Mesenchymal stem cell (in vitro differentiated cells and primary cell): ENCODE measurements around the gene BMAL1.

Source experiments
- DNase-seq: peaks from one replicate; pipeline ENCODE4 v3.0.0-alpha.2; 2013
- H2AFZ ChIP-seq: one replicate; pipeline ENCODE4 v1.6.1; 2013; ENCODE audit warnings: low read depth, mild to moderate bottlenecking, control low read depth, inconsistent platforms, low read length, moderate library complexity
- H2AK5ac ChIP-seq: 2 replicates; pipeline ENCODE4 v1.6.1; 2013; ENCODE audit warnings: low read length, moderate library complexity, mild to moderate bottlenecking, inconsistent platforms; ENCODE audit not compliant: severe bottlenecking
- H2BK120ac ChIP-seq: one replicate; pipeline ENCODE4 v1.6.1; 2013; ENCODE audit warnings: low read depth, mild to moderate bottlenecking, inconsistent platforms, low read length, moderate library complexity
- H2BK12ac ChIP-seq, 2 experiments: one replicate each; pipeline ENCODE4 v1.6.1; 2013; ENCODE audit warnings: inconsistent platforms in 2 of 2, low read length in 2 of 2, mild to moderate bottlenecking in 2 of 2, moderate library complexity in 2 of 2, control low read depth in 1 of 2
- H2BK15ac ChIP-seq: one replicate; pipeline ENCODE4 v1.6.1; 2013; ENCODE audit warnings: mild to moderate bottlenecking, low read depth, inconsistent platforms; ENCODE audit not compliant: poor library complexity, severe bottlenecking
- H2BK5ac ChIP-seq: 2 replicates; pipeline ENCODE4 v1.6.1; 2013; ENCODE audit warnings: low read depth, mild to moderate bottlenecking, low read length, control low read depth, inconsistent platforms; ENCODE audit not compliant: poor library complexity, severe bottlenecking
- H3K14ac ChIP-seq, 2 experiments: one replicate each; pipeline ENCODE4 v1.6.1; 2013; ENCODE audit warnings: inconsistent platforms in 2 of 2, low read length in 2 of 2, control low read depth in 1 of 2, mild to moderate bottlenecking in 1 of 2, moderate library complexity in 1 of 2
- H3K18ac ChIP-seq, 2 experiments: one replicate each; pipeline ENCODE4 v1.6.1; 2013; ENCODE audit warnings: inconsistent platforms in 2 of 2, low read length in 2 of 2, control low read depth in 1 of 2, low read depth in 1 of 2, mild to moderate bottlenecking in 1 of 2
- H3K23ac ChIP-seq, 2 experiments: one replicate each; pipeline ENCODE4 v1.6.1; 2013; ENCODE audit warnings: inconsistent platforms in 2 of 2, low read length in 2 of 2, mild to moderate bottlenecking in 2 of 2, moderate library complexity in 2 of 2, control low read depth in 1 of 2
- H3K27ac ChIP-seq: 2 replicates; pipeline ENCODE4 v1.5.1; 2013; ENCODE audit warnings: mild to moderate bottlenecking, moderate library complexity, low read length, control low read depth, inconsistent platforms; ENCODE audit not compliant: poor library complexity, severe bottlenecking
- H3K27me3 ChIP-seq, 2 experiments: 2 replicates each; pipeline versions ENCODE4 v1.6.1 to v1.7.0; 2013; ENCODE audit warnings: low read length in 2 of 2, mild to moderate bottlenecking in 2 of 2, moderate library complexity in 2 of 2, control low read depth in 1 of 2, inconsistent platforms in 1 of 2; ENCODE audit not compliant: control insufficient read depth in 1 of 2, insufficient read depth in 1 of 2
- H3K36me3 ChIP-seq, 2 experiments: 2 replicates each; pipeline versions ENCODE4 v1.6.1 to v1.7.0; 2013; ENCODE audit warnings: low read length in 2 of 2, control low read depth in 1 of 2, inconsistent platforms in 1 of 2, low read depth in 1 of 2, mild to moderate bottlenecking in 1 of 2; ENCODE audit not compliant: insufficient read depth in 2 of 2, control insufficient read depth in 1 of 2
- H3K4ac ChIP-seq, 2 experiments: one replicate each; pipeline ENCODE4 v1.6.1; 2013; ENCODE audit warnings: inconsistent platforms in 2 of 2, low read length in 2 of 2, mild to moderate bottlenecking in 2 of 2, moderate library complexity in 2 of 2, control low read depth in 1 of 2, low read depth in 1 of 2
- H3K4me1 ChIP-seq: 2 replicates; pipeline ENCODE4 v1.6.1; 2013; ENCODE audit warnings: low read depth, low read length, control low read depth; ENCODE audit not compliant: control insufficient read depth, insufficient read depth
- H3K4me2 ChIP-seq: 2 replicates; pipeline ENCODE4 v1.6.1; 2013; ENCODE audit warnings: low read length, mild to moderate bottlenecking, inconsistent platforms; ENCODE audit not compliant: poor library complexity, severe bottlenecking
- H3K4me3 ChIP-seq, 2 experiments: 2 replicates each; pipeline versions ENCODE4 v1.5.1 to v1.7.0; 2013; ENCODE audit warnings: low read length in 2 of 2, mild to moderate bottlenecking in 2 of 2, control low read depth in 1 of 2, low read depth in 1 of 2; ENCODE audit not compliant: insufficient read depth in 1 of 2
- H3K79me1 ChIP-seq: replicated peaks from 2 replicates; pipeline ENCODE4 v1.6.1; 2013; ENCODE audit warnings: mild to moderate bottlenecking, control low read depth, low read length, inconsistent platforms; ENCODE audit not compliant: poor library complexity, severe bottlenecking
- H3K9ac ChIP-seq: 2 replicates; pipeline ENCODE4 v1.7.0; 2013; ENCODE audit warnings: mild to moderate bottlenecking, low read length, moderate library complexity
- H3K9me3 ChIP-seq: 2 replicates; pipeline ENCODE4 v1.7.0; 2013; ENCODE audit warnings: mild to moderate bottlenecking, low read length; ENCODE audit not compliant: control insufficient read depth
- H4K8ac ChIP-seq: one replicate; pipeline ENCODE4 v1.6.1; 2013; ENCODE audit warnings: inconsistent platforms, mild to moderate bottlenecking, low read length, moderate library complexity
- H4K91ac ChIP-seq: one replicate; pipeline ENCODE4 v1.6.1; 2013; ENCODE audit warnings: mild to moderate bottlenecking, low read length, inconsistent platforms
- WGBS: methylation state at CpG from one replicate; pipeline ENCODE4 v1.1.7; 2013; ENCODE audit warnings: mixed read lengths; 5-methylcytosine and 5-hydroxymethylcytosine counted together

BMAL1 gene

DNA sequence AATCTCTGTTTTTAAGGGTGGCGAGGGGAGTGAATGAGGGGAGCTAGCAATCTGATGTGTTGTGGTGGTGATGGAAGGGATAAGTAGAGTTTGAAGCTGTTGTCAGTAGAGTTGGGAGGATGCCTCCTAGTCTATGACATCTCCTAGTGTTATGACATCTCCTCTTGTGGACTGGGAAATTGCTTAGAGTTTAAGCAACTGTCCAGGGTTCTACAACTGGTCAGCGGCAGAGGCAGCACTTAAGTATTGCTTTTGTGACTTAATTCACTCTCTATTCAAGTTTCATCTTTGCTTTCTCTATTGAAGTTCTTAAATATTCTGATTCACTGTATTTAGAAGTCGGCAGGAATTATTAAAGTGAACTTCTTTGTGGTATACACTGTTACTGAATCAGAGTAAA lies 13.8 kb downstream of the BMAL1 start:
- no peak overlapping the region for H4K8ac ChIP-seq
- H2BK120ac ChIP-seq, result no peak overlapping the region
- H3K4ac ChIP-seq, result no peak overlapping the region
- no peak overlapping the region for H2AK5ac ChIP-seq
- H2BK15ac ChIP-seq, result no peak overlapping the region
- H3K23ac ChIP-seq, result no peak overlapping the region
- no peak overlapping the region for H3K27ac ChIP-seq
- H3K14ac ChIP-seq, result no peak overlapping the region
- H3K36me3 ChIP-seq, result no peaks in the 10 kb centered on the region
- peaks cover 2% of the 10 kb centered on the region for H3K4me1 ChIP-seq
- no peak overlapping the region for H3K4me2 ChIP-seq
- no peak overlapping the region for H2BK12ac ChIP-seq
- no peaks in the 10 kb centered on the region for H3K27me3 ChIP-seq
- H3K4me3 ChIP-seq, result no peak overlapping the region
- H3K79me1 ChIP-seq, result peaks cover 44% of the 10 kb centered on the region
- no peak for DNase-seq
- H3K9me3 ChIP-seq, result no peaks in the 10 kb centered on the region
- no peak overlapping the region for H3K18ac ChIP-seq
- no peak overlapping the region for H2AFZ ChIP-seq
- no peak overlapping the region for H2BK5ac ChIP-seq
- WGBS, result 86% methylated on average over 2 of the region's 3 CpGs
- H4K91ac ChIP-seq, result no peak overlapping the region
- no peak overlapping the region for H3K9ac ChIP-seq

DNA sequence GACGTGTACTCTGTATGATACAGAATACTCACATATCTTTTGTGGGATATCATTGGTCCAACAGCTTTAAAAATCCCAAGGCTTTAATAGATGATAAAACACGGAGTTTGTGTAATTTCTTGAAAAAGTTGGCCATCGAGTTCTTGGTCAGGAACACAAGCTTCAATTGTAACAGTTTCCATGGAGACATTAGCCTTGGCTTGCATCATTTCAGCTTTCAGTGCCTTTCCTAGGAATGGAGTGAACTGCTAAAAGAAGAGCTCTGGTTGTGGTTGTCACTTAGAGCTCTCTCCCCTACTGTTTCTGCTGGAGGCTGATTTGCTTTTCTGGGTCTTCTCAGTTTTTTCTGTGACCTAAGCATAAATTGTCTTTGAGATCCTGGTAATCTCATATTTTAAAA lies 14.2 kb downstream of the BMAL1 start:
- H3K4me1 ChIP-seq, result peaks cover 3% of the 10 kb centered on the region
- H2AK5ac ChIP-seq, result no peak overlapping the region
- no peaks in the 10 kb centered on the region for H3K9me3 ChIP-seq
- H3K79me1 ChIP-seq, result peaks cover 45% of the 10 kb centered on the region
- no peak overlapping the region for H2BK15ac ChIP-seq
- no peak overlapping the region for H2AFZ ChIP-seq
- H3K4ac ChIP-seq, result no peak overlapping the region
- DNase-seq, result peak; percentile 19
- H3K4me3 ChIP-seq, result no peak overlapping the region
- no peak overlapping the region for H3K4me2 ChIP-seq
- H4K8ac ChIP-seq, result no peak overlapping the region
- no peaks in the 10 kb centered on the region for H3K27me3 ChIP-seq
- WGBS, result 97% methylated on average over 2 of the region's 3 CpGs
- no peak overlapping the region for H3K27ac ChIP-seq
- no peak overlapping the region for H2BK5ac ChIP-seq
- no peak overlapping the region for H3K9ac ChIP-seq
- no peaks in the 10 kb centered on the region for H3K36me3 ChIP-seq
- no peak overlapping the region for H3K23ac ChIP-seq
- H2BK12ac ChIP-seq, result no peak overlapping the region
- no peak overlapping the region for H3K14ac ChIP-seq
- no peak overlapping the region for H3K18ac ChIP-seq
- no peak overlapping the region for H4K91ac ChIP-seq
- H2BK120ac ChIP-seq, result no peak overlapping the region

DNA sequence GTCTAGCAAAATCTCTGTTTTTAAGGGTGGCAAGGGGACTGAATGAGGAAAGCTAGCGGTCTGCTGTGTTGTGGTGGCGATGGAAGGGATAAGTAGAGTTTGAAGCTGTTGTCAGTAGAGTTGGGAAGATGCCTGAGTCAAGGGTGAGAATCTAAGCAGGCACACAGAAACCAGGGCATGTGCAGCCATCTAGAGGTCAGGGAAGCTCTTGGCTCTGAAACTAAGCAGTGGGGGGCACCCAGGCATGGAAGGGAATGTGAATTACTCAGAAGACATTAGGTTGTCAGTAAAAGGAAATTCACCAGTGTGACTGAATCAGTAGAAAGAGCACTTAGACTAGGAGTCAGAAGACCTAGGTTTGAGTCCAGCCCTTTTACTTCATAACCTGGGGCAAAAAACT lies 15.4 kb downstream of the BMAL1 start:
- Histone ChIP-seq H3K27ac (no peak overlapping the region), H3K27me3 (no peaks in the 10 kb centered on the region), H3K9ac (no peak overlapping the region), H2BK120ac (no peak overlapping the region), H3K4me3 (no peak overlapping the region), H3K36me3 (no peaks in the 10 kb centered on the region), H3K14ac (no peak overlapping the region), H3K23ac (no peak overlapping the region), H3K9me3 (no peaks in the 10 kb centered on the region), H2BK5ac (no peak overlapping the region), H2BK15ac (no peak overlapping the region), H3K4me2 (no peak overlapping the region), H4K91ac (no peak overlapping the region), H3K4me1 (peaks cover 7% of the 10 kb centered on the region), H3K79me1 (peaks cover 48% of the 10 kb centered on the region), H4K8ac (no peak overlapping the region), H3K4ac (no peak overlapping the region), H2BK12ac (no peak overlapping the region), H2AK5ac (no peak overlapping the region), H2AFZ (no peak overlapping the region), H3K18ac (no peak overlapping the region)
- WGBS, result 95% methylated on average over 2 of the region's 2 CpGs
- DNase-seq, result no peak

DNA sequence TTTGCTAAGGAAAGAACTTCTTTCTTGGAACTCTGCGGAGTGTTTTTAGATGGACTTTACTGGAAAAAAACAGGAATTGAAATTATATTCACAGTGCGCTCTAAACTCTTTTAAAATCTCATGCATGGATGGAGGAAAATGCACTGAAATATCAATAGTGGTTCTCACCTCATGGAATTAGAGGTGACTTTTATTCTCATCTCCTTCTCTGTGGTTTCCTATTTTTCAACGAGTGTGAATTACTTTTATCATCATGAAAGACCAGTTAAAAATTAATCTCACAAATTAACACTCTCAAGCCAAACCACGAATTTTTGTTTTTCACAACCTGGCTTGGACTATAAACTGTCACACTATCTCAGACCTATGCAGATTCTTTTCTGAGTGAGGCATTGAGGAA lies 16.6 kb downstream of the BMAL1 start:
- Histone ChIP-seq H2BK15ac (no peak overlapping the region), H2AFZ (no peak overlapping the region), H3K27me3 (no peaks in the 10 kb centered on the region), H3K23ac (no peak overlapping the region), H3K4ac (no peak overlapping the region), H3K4me1 (peaks cover 7% of the 10 kb centered on the region), H3K9me3 (no peaks in the 10 kb centered on the region), H4K8ac (no peak overlapping the region), H3K36me3 (no peaks in the 10 kb centered on the region), H2BK12ac (no peak overlapping the region), H2BK120ac (no peak overlapping the region), H2AK5ac (no peak overlapping the region), H2BK5ac (no peak overlapping the region), H3K9ac (no peak overlapping the region), H3K4me3 (no peak overlapping the region), H3K4me2 (no peak overlapping the region), H4K91ac (no peak overlapping the region), H3K18ac (no peak overlapping the region), H3K27ac (no peak overlapping the region), H3K14ac (no peak overlapping the region), H3K79me1 (peaks cover 57% of the 10 kb centered on the region)
- WGBS, result 63% methylated on average over 4 of the region's 4 CpGs
- no peak for DNase-seq
